ENCODE measurements around the gene CHRNA5. TPM values are rescaled to one million over a fixed set of nuclear protein-coding genes. Genes with fewer than 3 reads are reported as not detected.
"Not testable (repeated sequence)": the region's sequence is repeated elsewhere in the genome, so short reads cannot be mapped to it uniquely, and the experiment has no call there.

Gene CHRNA5
- total RNA-seq = 1.9 and 3.1 TPM in 2 replicates
- 1.1 and 1.5 TPM in 2 replicates for polyA plus RNA-seq

DNA sequence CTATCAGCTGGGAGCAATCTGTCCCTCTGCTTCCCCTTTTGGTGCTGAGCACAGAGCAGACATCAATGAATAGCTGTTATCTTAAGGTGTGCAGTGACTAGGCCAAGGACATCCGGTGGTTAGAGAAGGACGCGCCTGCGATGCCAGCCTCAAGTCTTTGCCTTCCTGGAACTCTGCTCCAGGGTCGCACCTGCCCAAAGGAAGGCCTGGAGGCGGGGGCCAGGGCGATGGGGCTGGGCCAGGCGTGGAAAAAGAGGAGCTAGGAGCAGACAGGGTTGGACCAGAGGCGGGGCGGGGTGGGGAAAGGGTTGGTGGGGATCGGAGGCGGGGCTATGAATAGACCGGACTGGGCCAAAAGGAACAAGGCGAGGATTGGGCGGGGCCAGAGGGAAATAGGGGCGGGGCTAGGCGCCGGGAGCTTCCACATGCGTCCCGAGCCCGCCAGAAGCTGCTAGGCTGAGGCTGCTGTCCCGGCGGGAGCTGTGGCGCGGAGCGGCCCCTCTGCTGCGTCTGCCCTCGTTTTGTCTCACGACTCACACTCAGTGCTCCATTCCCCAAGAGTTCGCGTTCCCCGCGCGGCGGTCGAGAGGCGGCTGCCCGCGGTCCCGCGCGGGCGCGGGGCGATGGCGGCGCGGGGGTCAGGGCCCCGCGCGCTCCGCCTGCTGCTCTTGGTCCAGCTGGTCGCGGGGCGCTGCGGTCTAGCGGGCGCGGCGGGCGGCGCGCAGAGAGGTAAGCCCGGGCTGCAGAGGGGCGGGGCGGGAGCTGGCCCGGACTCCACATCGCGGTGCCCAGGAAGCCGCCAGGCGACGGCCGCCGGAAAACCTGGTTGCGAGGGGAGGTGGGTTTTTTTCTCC lies at the start of gene CHRNA5:
CHRNA5 (plus strand) TSS at position 424 of the 854 bp plus-strand sequence; CDS start at position 624, 200 bp downstream.
- TF ChIP-seq, protein P1, sequence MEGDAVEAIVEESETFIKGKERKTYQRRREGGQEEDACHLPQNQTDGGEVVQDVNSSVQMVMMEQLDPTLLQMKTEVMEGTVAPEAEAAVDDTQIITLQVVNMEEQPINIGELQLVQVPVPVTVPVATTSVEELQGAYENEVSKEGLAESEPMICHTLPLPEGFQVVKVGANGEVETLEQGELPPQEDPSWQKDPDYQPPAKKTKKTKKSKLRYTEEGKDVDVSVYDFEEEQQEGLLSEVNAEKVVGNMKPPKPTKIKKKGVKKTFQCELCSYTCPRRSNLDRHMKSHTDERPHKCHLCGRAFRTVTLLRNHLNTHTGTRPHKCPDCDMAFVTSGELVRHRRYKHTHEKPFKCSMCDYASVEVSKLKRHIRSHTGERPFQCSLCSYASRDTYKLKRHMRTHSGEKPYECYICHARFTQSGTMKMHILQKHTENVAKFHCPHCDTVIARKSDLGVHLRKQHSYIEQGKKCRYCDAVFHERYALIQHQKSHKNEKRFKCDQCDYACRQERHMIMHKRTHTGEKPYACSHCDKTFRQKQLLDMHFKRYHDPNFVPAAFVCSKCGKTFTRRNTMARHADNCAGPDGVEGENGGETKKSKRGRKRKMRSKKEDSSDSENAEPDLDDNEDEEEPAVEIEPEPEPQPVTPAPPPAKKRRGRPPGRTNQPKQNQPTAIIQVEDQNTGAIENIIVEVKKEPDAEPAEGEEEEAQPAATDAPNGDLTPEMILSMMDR (IDR thresholded peaks at IDR 0.05; ENCODE audit: poor library complexity) = no peak
- TF ChIP-seq EZH2 (IDR thresholded peaks at IDR 0.05; ENCODE audit: borderline replicate concordance) (no peak), EZH2phosphoT487 (IDR thresholded peaks at IDR 0.05; ENCODE audit: low read depth, severe bottlenecking, unreplicated experiment) (no peak)
- Histone ChIP-seq H3K9me3 (ENCODE audit: low read depth) (no peaks in the 10 kb centered on the region), H3K36me3 (replicated peaks; ENCODE audit: insufficient read depth, low read depth) (no peaks in the 10 kb centered on the region), H3K27me3 (peaks cover 25% of the 10 kb centered on the region), H3K9me2 (replicated peaks; ENCODE audit: insufficient read depth) (no peaks in the 10 kb centered on the region), H3K79me2 (no peaks in the 10 kb centered on the region), H3K27ac (peak within 1 kb of the TSS; percentile 44), H2AFZ (peak within 1 kb of the TSS; percentile 93), H3K4me1 (ENCODE audit: insufficient read depth) (no peaks in the 10 kb centered on the region), H3K4me2 (peak within 1 kb of the TSS; percentile 90), H4K20me1 (ENCODE audit: insufficient read depth, poor library complexity, severe bottlenecking) (no peaks in the 10 kb centered on the region), H3K4me3 (peak within 1 kb of the TSS; percentile 41)
- under 1% methylated on average over 44 of the region's 75 CpGs for WGBS (ENCODE audit: low lambda C conversion rate, missing lambda C conversion rate)
- DNase-seq (ENCODE audit: low spot score) = peak; percentile 92

DNA sequence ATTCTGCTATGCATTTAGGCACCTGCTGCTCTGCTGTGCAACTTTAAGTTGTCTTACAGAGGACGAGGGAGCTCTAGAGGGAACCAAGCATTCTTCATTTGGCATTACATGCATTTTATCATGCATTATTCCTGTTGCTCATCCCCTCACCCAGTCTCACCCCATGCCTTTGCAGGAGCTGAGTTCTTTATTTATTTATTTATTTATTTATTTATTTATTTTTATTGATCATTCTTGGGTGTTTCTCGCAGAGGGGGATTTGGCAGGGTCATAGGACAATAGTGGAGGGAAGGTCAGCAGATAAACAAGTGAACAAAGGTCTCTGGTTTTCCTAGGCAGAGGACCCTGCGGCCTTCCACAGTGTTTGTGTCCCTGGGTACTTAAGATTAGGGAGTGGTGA lies 45.3 kb upstream of the CHRNA5 start:
- not testable (repeated sequence) for H3K27me3 ChIP-seq; H3K4me3 ChIP-seq; H3K27ac ChIP-seq; H4K20me1 ChIP-seq (ENCODE audit: insufficient read depth, poor library complexity, severe bottlenecking); H3K4me1 ChIP-seq (ENCODE audit: insufficient read depth); DNase-seq (ENCODE audit: low spot score); H3K9me3 ChIP-seq (ENCODE audit: low read depth); H3K79me2 ChIP-seq; H3K4me2 ChIP-seq; H3K9me2 ChIP-seq (replicated peaks; ENCODE audit: insufficient read depth); H3K36me3 ChIP-seq (replicated peaks; ENCODE audit: insufficient read depth, low read depth); H2AFZ ChIP-seq
- WGBS (ENCODE audit: low lambda C conversion rate, missing lambda C conversion rate) = 47% methylated on average over 3 of the region's 3 CpGs

DNA sequence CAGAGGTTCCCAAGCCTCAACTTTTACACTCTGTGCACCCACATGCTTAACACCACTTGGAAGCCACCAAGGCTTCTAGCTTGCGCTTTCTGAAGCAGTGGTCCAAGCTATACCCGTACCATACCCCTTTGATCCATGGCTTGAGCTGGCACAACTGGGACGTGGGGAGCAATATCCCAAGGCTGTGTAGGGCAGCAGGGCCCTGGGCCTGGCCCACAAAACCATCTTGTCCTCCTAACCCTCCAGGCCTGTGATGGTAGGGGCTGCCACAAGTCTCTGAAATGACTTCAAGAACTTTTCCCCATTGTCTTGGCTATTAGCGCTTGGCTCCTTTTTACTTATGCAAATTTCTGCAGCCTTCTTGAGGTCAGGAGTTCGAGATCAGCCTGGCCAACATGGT lies 41.1 kb upstream of the CHRNA5 start:
- no peaks in the 10 kb centered on the region for H3K4me1 ChIP-seq (ENCODE audit: insufficient read depth)
- H3K9me2 ChIP-seq (replicated peaks; ENCODE audit: insufficient read depth) = no peaks in the 10 kb centered on the region
- no peak overlapping the region for H3K27ac ChIP-seq
- H2AFZ ChIP-seq = no peak overlapping the region
- no peaks in the 10 kb centered on the region for H3K27me3 ChIP-seq
- no peaks in the 10 kb centered on the region for H3K36me3 ChIP-seq (replicated peaks; ENCODE audit: insufficient read depth, low read depth)
- H3K9me3 ChIP-seq (ENCODE audit: low read depth) = no peaks in the 10 kb centered on the region
- no peaks in the 10 kb centered on the region for H3K79me2 ChIP-seq
- WGBS (ENCODE audit: low lambda C conversion rate, missing lambda C conversion rate) = 94% methylated on average over 5 of the region's 5 CpGs
- no peaks in the 10 kb centered on the region for H4K20me1 ChIP-seq (ENCODE audit: insufficient read depth, poor library complexity, severe bottlenecking)
- TF ChIP-seq EZH2phosphoT487 (IDR thresholded peaks at IDR 0.05; ENCODE audit: low read depth, severe bottlenecking, unreplicated experiment) = no peak
- TF ChIP-seq EZH2 (IDR thresholded peaks at IDR 0.05; ENCODE audit: borderline replicate concordance) = no peak
- TF ChIP-seq, protein P1 (IDR thresholded peaks at IDR 0.05; ENCODE audit: poor library complexity) = no peak
- no peak overlapping the region for H3K4me2 ChIP-seq
- H3K4me3 ChIP-seq = no peak overlapping the region
- DNase-seq (ENCODE audit: low spot score) = no peak

DNA sequence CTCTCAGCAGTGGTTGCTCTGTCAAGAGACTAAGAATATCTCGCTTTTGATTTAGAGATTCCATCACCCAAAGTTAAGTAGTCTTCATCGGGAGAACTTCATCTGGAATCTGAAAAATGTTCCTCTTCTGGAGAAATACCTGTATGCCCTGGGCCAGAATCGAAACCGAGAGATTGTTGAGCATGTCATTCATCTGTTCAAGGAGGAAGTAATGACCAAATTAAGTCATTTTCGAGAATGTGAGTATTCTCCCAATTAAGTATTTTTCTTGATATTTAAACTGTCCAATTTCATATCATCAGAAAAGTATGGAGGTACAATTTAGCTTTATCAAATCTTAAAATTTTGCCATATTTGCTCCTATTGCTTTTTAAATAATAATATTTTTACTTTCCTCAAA lies 38.0 kb upstream of the CHRNA5 start:
- no peaks in the 10 kb centered on the region for H3K4me1 ChIP-seq (ENCODE audit: insufficient read depth)
- 88% methylated on average over 5 of the region's 5 CpGs for WGBS (ENCODE audit: low lambda C conversion rate, missing lambda C conversion rate)
- no peak for DNase-seq (ENCODE audit: low spot score)
- no peak overlapping the region for H3K27ac ChIP-seq
- TF ChIP-seq EZH2phosphoT487 (IDR thresholded peaks at IDR 0.05; ENCODE audit: low read depth, severe bottlenecking, unreplicated experiment) (no peak), EZH2 (IDR thresholded peaks at IDR 0.05; ENCODE audit: borderline replicate concordance) (no peak)
- TF ChIP-seq, protein P1 (IDR thresholded peaks at IDR 0.05; ENCODE audit: poor library complexity) = no peak
- H3K27me3 ChIP-seq = no peaks in the 10 kb centered on the region
- no peaks in the 10 kb centered on the region for H3K79me2 ChIP-seq
- H2AFZ ChIP-seq = no peak overlapping the region
- no peaks in the 10 kb centered on the region for H3K9me3 ChIP-seq (ENCODE audit: low read depth)
- H3K36me3 ChIP-seq (replicated peaks; ENCODE audit: insufficient read depth, low read depth) = no peaks in the 10 kb centered on the region
- H4K20me1 ChIP-seq (ENCODE audit: insufficient read depth, poor library complexity, severe bottlenecking) = no peaks in the 10 kb centered on the region
- H3K4me2 ChIP-seq = no peak overlapping the region
- H3K4me3 ChIP-seq = no peak overlapping the region
- H3K9me2 ChIP-seq (replicated peaks; ENCODE audit: insufficient read depth) = no peaks in the 10 kb centered on the region

All from hepatocyte (in vitro differentiated cells).